Activated CD4-positive, alpha-beta memory T cell treated with anti-CD3 and anti-CD28 coated beads, Interleukin-2, amount 10 ng/mL, durations not matched to agents 7 days and 5 days (primary cell): Measurements from ENCODE around the gene LPP. TPM values are rescaled to one million over a fixed set of nuclear protein-coding genes. Genes with fewer than 3 reads are reported as not detected.

Experiments used
- CTCF ChIA-PET: fragments of 350-600 bp; sonication (Branson Sonifier 250); formaldehyde crosslinking; loops from one replicate; lab custom pipeline; 2021; ENCODE audit warnings: antibody characterized with exemption, inconsistent platforms; lab: Charles Lee
- POLR2A ChIA-PET: fragments of 350-600 bp; sonication (Branson Sonifier 250); formaldehyde crosslinking; loops from one replicate; lab custom pipeline; 2021; ENCODE audit warnings: antibody characterized with exemption; lab: Charles Lee
- DNase-seq: peaks from one replicate; pipeline ENCODE4 v3.0.0-alpha.2; 2020
- H3K27ac Mint-ChIP-seq: one replicate; pipeline ENCODE4 v1.8.0; 2021; ENCODE audit warnings: mild to moderate bottlenecking, mixed read lengths
- H3K27me3 Mint-ChIP-seq: one replicate; pipeline ENCODE4 v1.8.0; 2021; ENCODE audit warnings: mixed read lengths
- H3K36me3 Mint-ChIP-seq: one replicate; pipeline ENCODE4 v1.8.0; 2021; ENCODE audit warnings: low read depth, mixed read lengths
- H3K4me1 Mint-ChIP-seq: one replicate; pipeline ENCODE4 v1.8.0; 2021; ENCODE audit warnings: mixed read lengths
- H3K4me3 Mint-ChIP-seq: one replicate; pipeline ENCODE4 v1.8.0; 2021; ENCODE audit warnings: mild to moderate bottlenecking, mixed read lengths
- H3K9me3 Mint-ChIP-seq: one replicate; pipeline ENCODE4 v1.8.0; 2021; ENCODE audit warnings: mixed read lengths
- total RNA-seq, 2 experiments: library from RNA; stranded (reverse); gene quantifications; one replicate each; pipeline ENCODE4 v1.2.3, GENCODE V29; 2021

The LPP gene
- total RNA-seq, 2 experiments from 2014 or later = 51.4 to 52.4 TPM

GRCh38 chr3:188530226-188530625 lies 376.3 kb downstream of the LPP start:
- ChIA-PET POLR2A (no interaction called here), CTCF (interaction anchor here (1.1 to 1.2 kb wide), 2 partner anchors 10 to 791 kb away, joined by 3 to 4 read pairs; no protein-coding TSS in a partner anchor)
- H3K4me3 Mint-ChIP-seq = no peak overlapping the region
- no peak for DNase-seq
- peaks cover 14% of the 10 kb centered on the region for H3K36me3 Mint-ChIP-seq
- H3K9me3 Mint-ChIP-seq = no peaks in the 10 kb centered on the region
- no peaks in the 10 kb centered on the region for H3K27me3 Mint-ChIP-seq
- no peaks in the 10 kb centered on the region for H3K4me1 Mint-ChIP-seq
- no peak overlapping the region for H3K27ac Mint-ChIP-seq

GRCh38 chr3:188531210-188531609 lies 377.3 kb downstream of the LPP start:
- ChIA-PET CTCF (interaction anchor here (0.6 to 1.2 kb wide), 3 partner anchors 11 to 792 kb away, joined by 3 to 4 read pairs (median 3); no protein-coding TSS in a partner anchor), POLR2A (no interaction called here)
- no peaks in the 10 kb centered on the region for H3K27me3 Mint-ChIP-seq
- peaks cover 8% of the 10 kb centered on the region for H3K36me3 Mint-ChIP-seq
- DNase-seq = no peak
- no peaks in the 10 kb centered on the region for H3K9me3 Mint-ChIP-seq
- no peak overlapping the region for H3K27ac Mint-ChIP-seq
- H3K4me3 Mint-ChIP-seq = no peak overlapping the region
- H3K4me1 Mint-ChIP-seq = no peaks in the 10 kb centered on the region

- no peaks in the 10 kb centered on the region for H3K4me1 Mint-ChIP-seq
- peaks cover 5% of the 10 kb centered on the region for H3K36me3 Mint-ChIP-seq
- no peak overlapping the region for H3K27ac Mint-ChIP-seq
- H3K4me3 Mint-ChIP-seq = no peak overlapping the region
- H3K27me3 Mint-ChIP-seq = no peaks in the 10 kb centered on the region
- no peaks in the 10 kb centered on the region for H3K9me3 Mint-ChIP-seq
- no peak for DNase-seq
- ChIA-PET POLR2A (no interaction called here), CTCF (interaction anchor here (1.0 to 1.7 kb wide), 2 partner anchors 9 to 794 kb away, joined by 5 read pairs; no protein-coding TSS in a partner anchor)
Measured at GRCh38 chr3:188533172-188533571, 379.2 kb downstream of the LPP start.

GRCh38 chr3:188533612-188534357 lies 379.8 kb downstream of the LPP start:
- no peaks in the 10 kb centered on the region for H3K9me3 Mint-ChIP-seq
- ChIA-PET POLR2A (interaction anchor here (0.5 kb wide), 1 partner anchor 239 kb away, joined by 3 read pairs; no protein-coding TSS in a partner anchor), CTCF (interaction anchor here (1.0 to 1.7 kb wide), 2 partner anchors 9 to 795 kb away, joined by 5 read pairs; no protein-coding TSS in a partner anchor)
- H3K27me3 Mint-ChIP-seq = no peaks in the 10 kb centered on the region
- H3K27ac Mint-ChIP-seq = no peak overlapping the region
- H3K4me1 Mint-ChIP-seq = no peaks in the 10 kb centered on the region
- DNase-seq = no peak
- peaks cover 5% of the 10 kb centered on the region for H3K36me3 Mint-ChIP-seq
- H3K4me3 Mint-ChIP-seq = no peak overlapping the region

- ChIA-PET CTCF (no interaction called here), POLR2A (no interaction called here)
- Mint-ChIP-seq H3K27me3 (no peaks in the 10 kb centered on the region), H3K27ac (no peak overlapping the region), H3K4me3 (no peak overlapping the region), H3K36me3 (peaks cover 3% of the 10 kb centered on the region), H3K9me3 (no peaks in the 10 kb centered on the region), H3K4me1 (no peaks in the 10 kb centered on the region)
- DNase-seq = no peak
Measured at GRCh38 chr3:188534633-188535032, 380.7 kb downstream of the LPP start.

GRCh38 chr3:188537606-188538005 lies 383.6 kb downstream of the LPP start:
- Mint-ChIP-seq H3K4me1 (no peaks in the 10 kb centered on the region), H3K27me3 (no peaks in the 10 kb centered on the region), H3K27ac (no peak overlapping the region), H3K9me3 (no peaks in the 10 kb centered on the region), H3K4me3 (no peak overlapping the region), H3K36me3 (no peaks in the 10 kb centered on the region)
- ChIA-PET CTCF (no interaction called here), POLR2A (no interaction called here)
- DNase-seq = no peak

GRCh38 chr3:188539037-188539436 lies 385.1 kb downstream of the LPP start:
- ChIA-PET CTCF (no interaction called here), POLR2A (no interaction called here)
- no peak overlapping the region for H3K27ac Mint-ChIP-seq
- H3K4me3 Mint-ChIP-seq = no peak overlapping the region
- H3K27me3 Mint-ChIP-seq = no peaks in the 10 kb centered on the region
- H3K9me3 Mint-ChIP-seq = no peaks in the 10 kb centered on the region
- peaks cover 6% of the 10 kb centered on the region for H3K36me3 Mint-ChIP-seq
- no peaks in the 10 kb centered on the region for H3K4me1 Mint-ChIP-seq
- no peak for DNase-seq

GRCh38 chr3:188539631-188540194 lies 385.8 kb downstream of the LPP start:
- no peaks in the 10 kb centered on the region for H3K9me3 Mint-ChIP-seq
- POLR2A ChIA-PET = no interaction called here
- H3K36me3 Mint-ChIP-seq = peaks cover 6% of the 10 kb centered on the region
- CTCF ChIA-PET = no interaction called here
- H3K4me1 Mint-ChIP-seq = no peaks in the 10 kb centered on the region
- H3K4me3 Mint-ChIP-seq = no peak overlapping the region
- no peaks in the 10 kb centered on the region for H3K27me3 Mint-ChIP-seq
- H3K27ac Mint-ChIP-seq = no peak overlapping the region
- no peak for DNase-seq

- CTCF ChIA-PET = no interaction called here
- Mint-ChIP-seq H3K27ac (no peak overlapping the region), H3K36me3 (peaks cover 6% of the 10 kb centered on the region), H3K27me3 (no peaks in the 10 kb centered on the region), H3K9me3 (no peaks in the 10 kb centered on the region), H3K4me1 (no peaks in the 10 kb centered on the region), H3K4me3 (no peak overlapping the region)
- POLR2A ChIA-PET = no interaction called here
- DNase-seq = no peak
Measured at GRCh38 chr3:188542196-188542595, 388.2 kb downstream of the LPP start.

- no peak for DNase-seq
- Mint-ChIP-seq H3K9me3 (no peaks in the 10 kb centered on the region), H3K27me3 (no peaks in the 10 kb centered on the region), H3K4me1 (no peaks in the 10 kb centered on the region), H3K4me3 (no peak overlapping the region), H3K27ac (no peak overlapping the region), H3K36me3 (peaks cover 9% of the 10 kb centered on the region)
- ChIA-PET POLR2A (no interaction called here), CTCF (no interaction called here)
Measured at GRCh38 chr3:188544012-188544411, 390.1 kb downstream of the LPP start.

- CTCF ChIA-PET = interaction anchor here (2.6 kb wide), 1 partner anchor 807 kb away, joined by 7 read pairs; no protein-coding TSS in a partner anchor
Measured at GRCh38 chr3:188546835-188547670, 393.1 kb downstream of the LPP start.

GRCh38 chr3:188553569-188553968 lies 399.6 kb downstream of the LPP start:
- H3K27me3 Mint-ChIP-seq = no peaks in the 10 kb centered on the region
- H3K4me3 Mint-ChIP-seq = no peak overlapping the region
- ChIA-PET CTCF (interaction anchor here (1.0 kb wide), 1 partner anchor 814 kb away, joined by 3 read pairs; no protein-coding TSS in a partner anchor), POLR2A (interaction anchor here (0.9 kb wide), 1 partner anchor 807 kb away, joined by 3 read pairs; no protein-coding TSS in a partner anchor)
- H3K36me3 Mint-ChIP-seq = peaks cover under 1% of the 10 kb centered on the region
- H3K4me1 Mint-ChIP-seq = peaks cover 22% of the 10 kb centered on the region
- H3K27ac Mint-ChIP-seq = no peak overlapping the region
- no peaks in the 10 kb centered on the region for H3K9me3 Mint-ChIP-seq
- peak; percentile 55 for DNase-seq

More at GRCh38 chr3:188546835-188547670, 393.1 kb downstream of the LPP start:
- POLR2A ChIA-PET = no interaction called here
- no peaks in the 10 kb centered on the region for H3K27me3 Mint-ChIP-seq
- no peaks in the 10 kb centered on the region for H3K4me1 Mint-ChIP-seq
- DNase-seq = no peak
- no peak overlapping the region for H3K27ac Mint-ChIP-seq
- peaks cover 9% of the 10 kb centered on the region for H3K36me3 Mint-ChIP-seq
- no peaks in the 10 kb centered on the region for H3K9me3 Mint-ChIP-seq
- no peak overlapping the region for H3K4me3 Mint-ChIP-seq
